Activated T-cell treated with anti-CD3 and anti-CD28 coated beads for 24 hours (primary cell): ENCODE measurements around the gene RBMS1.

Experiments used
- DNase-seq: peaks from one replicate; pipeline ENCODE4 v3.0.0-alpha.2; 2020; ENCODE audit warnings: low read depth

Gene RBMS1

DNA sequence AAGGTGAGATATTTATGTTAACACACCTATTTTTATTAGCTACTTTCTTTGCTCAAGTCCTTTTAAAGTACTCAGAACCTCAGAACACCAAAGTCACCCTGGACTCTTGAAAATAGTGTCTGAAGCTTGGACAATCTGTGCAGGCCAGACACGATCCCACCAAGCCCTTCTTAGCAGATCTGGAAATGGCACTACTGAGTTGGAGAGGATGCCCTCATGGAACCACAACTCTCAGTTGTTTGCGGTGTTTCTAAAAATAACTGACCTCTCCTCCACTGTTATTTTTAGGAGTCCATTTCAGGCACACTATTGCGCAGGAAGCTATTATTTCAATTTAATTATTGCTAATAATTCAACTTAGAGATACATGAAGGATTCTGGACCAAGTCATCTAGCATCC lies 190.1 kb downstream of the RBMS1 start:
- no peak for DNase-seq

DNA sequence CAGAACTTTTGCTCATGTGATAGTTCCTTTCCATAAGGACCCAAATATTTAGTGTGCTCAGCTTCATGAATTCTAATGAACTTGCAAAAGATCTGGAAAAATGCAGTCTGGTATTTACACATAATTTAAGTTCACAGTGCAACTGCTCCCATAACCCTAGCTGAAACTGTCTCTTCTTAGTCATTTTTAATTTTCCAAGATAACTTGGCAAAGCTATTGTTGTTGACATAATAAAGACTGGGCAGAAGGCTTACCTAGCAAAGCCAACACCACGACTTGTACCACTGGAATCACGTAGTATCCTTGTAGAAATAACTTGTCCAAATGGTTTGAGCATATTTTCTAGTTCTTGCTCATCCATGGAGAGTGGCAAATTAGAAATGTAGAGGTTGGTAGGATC lies 190.5 kb downstream of the RBMS1 start:
- DNase-seq: no peak

DNA sequence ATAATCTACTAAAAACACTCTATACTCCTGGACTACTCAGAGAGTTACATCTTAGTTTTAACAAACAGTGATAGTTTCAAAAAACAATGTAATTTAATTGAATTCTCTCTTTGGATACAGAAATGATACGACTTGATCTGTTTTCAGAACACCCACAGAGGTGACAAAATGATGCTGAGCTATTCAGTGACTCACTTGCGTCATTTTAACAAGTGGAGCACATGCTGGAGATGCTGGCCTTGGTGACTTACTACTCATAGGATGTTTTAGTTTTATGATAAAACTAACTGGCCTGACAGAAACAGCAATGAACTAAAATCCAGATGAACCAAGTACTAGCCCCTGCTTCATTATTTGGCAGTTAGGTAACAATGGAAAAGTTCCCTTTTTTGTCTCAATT lies 192.2 kb downstream of the RBMS1 start:
- DNase-seq: no peak

DNA sequence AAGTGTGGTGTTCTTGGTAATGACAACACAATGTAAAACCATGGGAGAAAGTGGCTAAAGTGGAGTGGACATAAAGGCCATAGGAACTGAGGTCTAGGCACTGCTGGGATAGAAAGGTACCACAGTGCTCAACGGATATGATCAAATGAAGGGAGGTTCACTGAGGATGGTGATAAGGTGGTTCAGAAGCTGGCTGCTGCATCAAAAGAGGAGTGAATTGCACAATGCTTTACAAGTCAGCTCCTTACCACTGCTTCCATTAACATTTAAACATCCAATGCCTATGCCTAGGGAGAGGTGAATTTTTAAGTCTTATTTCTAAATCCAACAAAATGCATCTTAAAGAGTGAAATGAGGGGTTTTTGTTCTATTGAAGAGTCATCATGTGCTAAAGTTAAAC lies 193.4 kb downstream of the RBMS1 start:
- no peak for DNase-seq

DNA sequence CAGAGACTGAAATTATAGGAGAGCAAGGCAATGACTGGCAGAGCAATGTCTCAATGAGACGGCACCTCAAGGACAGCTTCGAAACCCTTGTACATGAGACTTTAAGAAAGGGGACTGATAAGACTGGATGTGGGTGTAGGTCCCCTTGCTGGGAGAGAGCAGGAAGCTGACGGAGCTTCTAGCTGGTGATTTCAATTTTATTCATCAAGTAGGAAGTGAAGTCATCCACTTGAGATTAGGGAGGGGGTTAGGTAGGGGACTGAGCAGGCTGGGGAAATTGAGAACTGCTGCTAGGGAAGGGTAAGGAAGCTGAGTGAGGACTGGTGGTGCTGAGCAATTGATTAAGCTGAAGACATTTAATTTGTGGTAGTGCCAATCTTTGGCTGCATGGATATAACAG lies 194.1 kb downstream of the RBMS1 start:
- no peak for DNase-seq

DNA sequence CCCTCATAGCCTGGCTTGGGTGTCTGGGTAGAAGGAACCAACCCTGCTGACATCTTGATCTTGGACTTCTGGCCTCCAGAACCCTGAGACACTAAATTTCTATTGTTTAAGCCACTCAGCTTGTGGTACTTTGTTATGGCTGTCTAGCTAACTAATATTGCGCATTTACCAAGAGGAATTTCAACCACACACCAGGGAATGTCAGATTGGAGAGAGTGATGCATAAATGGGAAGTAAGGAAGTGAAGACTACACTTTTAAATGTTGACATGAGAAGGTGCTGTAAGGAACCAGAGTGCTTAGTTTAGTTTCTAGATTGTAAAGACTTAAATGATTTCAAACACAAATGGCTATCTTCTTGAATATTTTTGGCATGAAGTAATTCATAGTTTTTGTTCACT lies 194.6 kb downstream of the RBMS1 start:
- DNase-seq: no peak

DNA sequence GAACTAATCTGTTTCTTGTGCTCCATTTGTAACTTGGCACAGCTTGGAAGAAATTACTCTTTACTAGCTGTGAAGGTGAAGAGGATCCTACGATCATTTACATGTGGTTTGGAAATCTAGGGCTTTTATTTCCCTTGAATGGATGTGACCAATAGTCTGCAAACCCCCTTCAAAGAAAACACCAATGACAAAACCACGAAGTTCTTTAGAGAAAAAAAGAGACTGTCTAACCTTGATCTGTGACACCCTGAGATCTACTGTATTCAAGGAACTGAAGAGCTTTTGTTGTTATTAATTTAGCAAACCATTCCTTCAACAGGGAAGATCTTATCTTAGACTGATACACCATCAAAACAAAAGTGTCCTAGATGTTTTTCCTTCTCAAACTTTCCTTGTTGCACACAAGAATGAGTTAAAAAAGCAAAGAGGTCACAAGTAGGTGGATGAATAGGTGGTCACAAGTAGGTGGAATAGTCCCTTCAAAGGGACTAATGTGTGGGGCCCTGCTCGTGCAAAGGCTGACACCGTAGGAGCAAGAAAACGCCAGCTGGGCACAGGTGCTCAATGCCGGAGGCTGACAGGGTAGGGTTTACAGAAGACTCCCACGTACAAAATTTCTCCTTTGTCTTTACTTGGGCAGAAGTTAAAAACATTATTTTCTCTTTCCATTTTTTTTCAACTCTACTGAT lies 197.9 kb downstream of the RBMS1 start:
- no peak for DNase-seq

DNA sequence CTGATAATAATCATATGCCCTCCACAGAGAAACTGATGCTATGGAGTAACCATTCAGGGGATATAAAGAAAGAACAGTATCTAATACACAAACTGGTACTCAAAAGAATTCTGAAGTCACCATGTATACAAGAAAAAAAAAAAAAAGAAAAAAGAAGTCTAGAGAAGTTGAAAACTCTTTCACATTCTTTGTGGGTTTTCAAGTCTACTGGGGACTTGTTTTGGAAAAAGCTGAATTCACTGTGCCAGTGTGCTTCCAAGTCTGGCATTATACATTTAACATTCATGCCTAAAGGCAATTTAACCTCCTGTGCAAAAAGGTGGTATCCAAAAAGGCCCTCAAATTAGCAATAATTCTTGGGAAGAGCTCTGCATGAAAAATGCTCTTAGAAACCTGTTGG lies 198.7 kb downstream of the RBMS1 start:
- no peak for DNase-seq

DNA sequence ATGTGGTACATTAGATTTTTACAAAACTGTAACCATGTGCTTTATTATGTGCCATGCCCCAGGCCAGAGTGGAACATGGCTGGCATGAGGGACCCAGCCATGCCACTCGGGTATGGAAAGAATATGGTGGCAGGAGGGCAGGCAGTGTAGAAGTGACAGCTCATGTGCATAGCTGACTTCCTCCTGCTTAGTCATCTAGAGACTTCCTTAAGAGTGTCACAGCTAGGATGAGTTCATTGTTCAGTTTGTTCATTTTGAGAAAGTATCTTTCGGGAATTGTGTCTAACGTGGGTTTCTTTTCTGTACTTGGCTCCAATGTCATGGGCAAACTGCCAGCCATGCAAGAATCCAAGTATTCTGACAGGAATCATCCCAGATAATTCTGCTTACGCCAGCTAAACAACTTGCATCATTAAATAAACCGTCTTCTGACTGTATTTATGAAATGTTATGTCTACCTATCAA lies 199.2 kb downstream of the RBMS1 start:
- DNase-seq: peak; percentile 30

DNA sequence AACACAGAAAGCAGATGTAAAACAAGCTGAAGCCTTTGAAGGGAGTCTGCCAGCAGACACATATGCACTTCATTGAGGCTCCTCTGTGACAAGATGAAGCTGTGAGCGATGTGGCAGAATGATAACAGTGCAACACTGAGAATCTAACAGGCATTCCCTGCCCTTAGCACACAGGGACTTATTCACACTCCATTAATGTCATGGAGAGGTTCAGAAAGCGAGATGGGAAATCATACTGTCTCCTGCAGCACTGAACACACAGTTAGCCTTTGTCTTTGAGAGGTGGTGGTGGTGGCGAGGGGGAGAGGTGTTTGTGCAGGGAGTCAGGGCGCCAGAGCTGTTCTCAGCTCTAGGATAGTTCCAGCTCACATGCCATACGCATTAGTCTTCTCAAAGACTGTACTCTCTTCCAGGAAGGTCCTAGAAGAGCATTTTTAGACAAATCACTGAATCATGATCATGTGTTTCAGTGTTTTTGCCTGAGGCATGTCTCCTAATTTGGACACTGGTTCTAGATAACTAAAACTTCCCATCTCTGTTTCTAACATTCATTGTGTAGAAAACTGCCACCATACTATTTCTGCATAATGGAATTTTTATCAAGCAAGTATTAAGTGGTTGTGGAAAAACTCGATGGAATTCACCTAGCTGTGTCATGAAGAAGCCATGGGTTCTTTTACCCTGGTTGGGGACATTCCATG lies 200.1 kb downstream of the RBMS1 start:
- no peak for DNase-seq

DNA sequence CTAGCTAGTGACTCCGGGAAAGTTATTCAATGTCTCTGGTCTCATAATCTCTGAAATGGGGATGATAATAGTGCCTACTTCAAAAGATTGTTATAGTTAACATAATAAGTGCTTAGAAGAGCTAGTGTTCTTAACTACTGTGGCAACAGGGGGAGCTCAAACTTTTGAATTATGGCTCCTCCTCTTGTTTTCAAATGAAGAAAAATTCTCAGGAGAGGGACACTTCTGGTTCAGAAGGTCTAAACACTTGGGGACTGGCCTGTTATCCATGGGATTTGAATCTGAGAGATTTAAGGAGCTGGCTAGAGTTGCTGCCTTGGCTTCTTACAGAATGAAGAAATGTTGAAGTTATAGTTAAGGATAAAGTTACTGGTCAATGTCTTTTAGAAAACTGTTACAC lies 201.4 kb downstream of the RBMS1 start:
- DNase-seq: no peak

DNA sequence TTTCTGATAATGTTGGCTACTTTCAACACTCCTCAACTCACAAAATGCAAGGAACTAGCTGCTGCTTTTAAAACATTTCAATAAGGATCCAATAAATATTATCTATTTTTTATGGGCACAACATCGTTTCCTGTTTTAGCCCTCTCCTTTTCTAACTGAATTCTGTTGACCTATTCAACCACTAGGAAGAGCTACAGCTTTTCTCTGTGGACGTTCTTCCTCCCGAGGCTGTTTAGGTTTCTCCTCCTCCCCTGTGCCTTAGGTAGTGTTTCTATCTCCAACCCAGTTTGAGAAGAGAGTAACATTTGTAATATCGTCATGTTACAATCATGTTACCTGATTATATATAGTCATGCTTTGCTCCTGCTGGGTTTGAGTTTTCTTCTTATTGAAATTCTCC lies 202.2 kb downstream of the RBMS1 start:
- no peak for DNase-seq

DNA sequence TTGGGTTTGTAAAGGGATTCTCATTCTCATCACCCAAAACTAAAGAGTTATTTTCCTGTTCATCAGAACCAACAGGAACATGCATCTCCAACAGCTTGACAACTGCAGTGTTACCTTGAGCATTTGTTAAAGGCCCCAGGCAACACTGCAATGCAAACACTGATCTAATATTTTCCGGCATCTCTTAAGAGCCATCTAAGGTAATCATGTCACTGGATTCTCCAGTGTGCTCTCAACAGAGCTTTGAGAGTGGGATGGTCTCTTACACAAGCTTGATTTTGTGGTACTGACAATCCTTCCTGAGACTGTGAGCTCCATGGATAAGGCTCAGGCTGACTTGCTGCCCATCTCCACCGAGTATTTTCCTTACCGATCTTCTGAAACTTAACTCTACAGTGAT lies 203.0 kb downstream of the RBMS1 start:
- DNase-seq: no peak

DNA sequence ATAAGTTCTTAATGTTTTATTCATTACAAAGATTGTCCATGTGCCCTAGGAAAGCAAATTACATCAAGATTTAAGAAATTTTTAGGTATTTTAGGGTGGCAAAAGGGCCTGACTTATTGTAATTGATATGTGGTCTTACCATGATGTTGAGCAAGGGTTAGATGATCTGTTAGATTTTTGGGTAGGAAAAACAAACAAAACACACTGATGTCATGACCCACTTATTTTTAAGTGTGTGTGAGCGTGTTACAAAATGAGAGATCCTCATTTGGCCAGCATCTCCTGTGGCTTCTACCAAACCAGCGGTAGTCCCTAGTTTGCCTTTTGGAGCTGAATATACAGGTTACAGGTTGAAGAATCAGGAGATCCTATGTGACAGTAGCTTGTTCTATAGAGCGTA lies 203.8 kb downstream of the RBMS1 start:
- DNase-seq: no peak

DNA sequence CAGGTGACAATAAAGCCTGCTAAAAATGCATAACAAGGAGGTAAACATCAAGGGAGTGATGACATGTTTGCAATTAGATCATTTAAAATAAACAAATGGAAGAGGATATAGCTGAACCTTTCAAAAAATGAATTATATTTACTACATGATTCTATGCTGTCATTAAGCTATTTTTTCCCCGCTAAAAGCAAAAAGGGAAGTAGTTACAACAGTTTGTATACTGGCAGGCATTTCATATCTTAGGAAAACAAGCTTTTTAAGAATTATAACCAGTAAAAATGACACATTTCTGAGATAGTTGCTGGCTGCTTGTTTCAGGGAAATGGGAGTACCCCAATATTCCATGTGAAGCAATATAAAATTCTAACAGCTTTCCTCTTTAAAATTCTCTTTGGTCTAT lies 204.5 kb downstream of the RBMS1 start:
- DNase-seq: no peak

DNA sequence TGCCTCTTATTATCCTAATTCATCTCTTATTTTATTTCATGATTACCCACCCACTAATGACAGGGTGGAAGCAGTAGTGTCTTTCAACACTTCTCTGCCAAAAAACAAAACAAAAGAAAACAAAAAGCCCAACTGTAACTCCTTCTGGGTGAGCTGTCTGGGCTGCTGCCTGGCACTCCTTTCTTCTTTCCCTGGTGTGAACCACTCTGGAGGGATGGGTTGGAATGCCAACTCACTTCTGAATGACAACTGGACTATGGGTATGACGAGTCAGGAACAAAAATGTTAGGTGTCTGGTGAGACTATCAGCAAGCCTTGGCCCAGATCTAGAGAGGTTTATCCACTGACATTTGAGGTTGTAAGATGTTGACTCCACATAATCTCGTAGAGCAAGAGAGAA lies 205.3 kb downstream of the RBMS1 start:
- no peak for DNase-seq

DNA sequence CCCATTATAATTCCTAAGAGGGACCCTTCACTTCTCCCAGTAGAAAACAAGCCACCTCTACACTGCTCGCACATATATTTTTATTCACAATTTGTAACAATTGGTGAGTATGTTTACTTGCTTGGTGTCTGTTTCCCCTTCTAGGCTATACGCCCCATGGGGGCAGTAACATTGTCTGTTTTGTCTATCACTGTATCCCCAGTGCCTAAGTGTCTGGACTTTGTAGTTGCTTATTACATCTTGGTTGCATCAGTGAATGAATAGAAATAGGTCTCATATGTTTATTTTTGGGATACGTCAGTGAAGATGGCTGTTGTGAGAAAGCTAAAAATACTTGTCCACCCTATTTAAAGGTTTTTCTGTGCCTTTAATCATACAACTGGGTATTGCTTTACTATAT lies 206.1 kb downstream of the RBMS1 start:
- no peak for DNase-seq

DNA sequence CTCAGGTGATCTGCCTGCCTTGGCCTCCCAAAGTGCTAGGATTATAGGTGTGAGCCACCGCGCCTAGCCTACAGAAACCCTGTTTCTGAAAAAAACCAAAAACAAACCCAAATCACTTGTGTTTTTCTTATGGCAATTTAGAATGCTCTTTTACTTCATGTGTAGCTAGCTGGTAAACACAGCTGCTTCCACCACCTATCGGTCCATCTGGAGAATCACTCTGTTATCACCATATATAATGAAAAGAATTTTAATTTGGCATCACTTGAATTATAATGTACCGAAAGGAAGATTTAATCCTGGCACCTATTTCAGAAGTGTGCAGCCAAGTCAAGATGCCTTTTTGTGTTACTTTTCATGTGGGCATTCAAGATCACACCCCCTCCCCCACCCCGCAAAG lies 207.1 kb downstream of the RBMS1 start:
- no peak for DNase-seq

DNA sequence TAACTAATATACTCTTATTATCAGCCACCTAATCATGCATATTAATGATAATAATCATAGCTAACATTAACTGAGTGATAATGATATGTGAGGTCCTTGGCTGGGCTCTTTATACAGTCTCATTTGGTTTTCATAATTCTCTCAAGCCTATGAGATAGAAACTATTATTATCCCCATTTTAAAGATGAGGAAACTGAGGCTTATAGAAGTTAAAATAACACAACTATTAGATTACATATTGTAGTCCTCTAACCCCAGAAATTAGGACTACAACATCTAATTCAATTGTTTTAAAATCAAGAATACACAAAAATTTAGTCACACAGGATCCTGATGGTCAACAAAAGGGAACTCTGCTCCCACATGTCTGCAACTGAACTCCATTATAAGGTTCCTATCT lies 209.9 kb downstream of the RBMS1 start:
- DNase-seq: no peak

DNA sequence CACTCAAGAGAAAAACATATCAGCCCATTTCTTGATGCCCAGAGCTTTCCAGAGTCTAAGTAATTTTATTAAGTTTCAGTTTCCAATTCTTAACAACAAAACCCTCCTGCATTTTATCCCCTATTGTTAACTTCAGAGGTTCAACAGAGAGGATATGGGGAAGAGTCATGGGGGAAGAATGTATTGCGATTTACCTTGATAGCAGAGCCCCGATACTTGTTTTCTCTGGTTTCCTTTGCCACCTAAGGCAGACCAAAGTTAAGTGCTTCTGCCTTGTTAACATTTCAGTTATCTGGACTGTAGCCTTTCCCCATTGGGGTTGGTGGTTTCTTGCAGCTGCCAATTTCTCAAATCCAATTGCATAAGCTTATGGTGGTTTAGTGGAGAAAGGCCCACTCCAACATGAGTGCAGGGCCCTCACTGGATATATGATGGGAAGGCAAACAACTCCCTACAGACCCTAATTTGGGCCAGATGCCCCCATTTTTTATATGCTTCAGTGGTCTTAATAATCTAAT lies 211.5 kb downstream of the RBMS1 start:
- no peak for DNase-seq

DNA sequence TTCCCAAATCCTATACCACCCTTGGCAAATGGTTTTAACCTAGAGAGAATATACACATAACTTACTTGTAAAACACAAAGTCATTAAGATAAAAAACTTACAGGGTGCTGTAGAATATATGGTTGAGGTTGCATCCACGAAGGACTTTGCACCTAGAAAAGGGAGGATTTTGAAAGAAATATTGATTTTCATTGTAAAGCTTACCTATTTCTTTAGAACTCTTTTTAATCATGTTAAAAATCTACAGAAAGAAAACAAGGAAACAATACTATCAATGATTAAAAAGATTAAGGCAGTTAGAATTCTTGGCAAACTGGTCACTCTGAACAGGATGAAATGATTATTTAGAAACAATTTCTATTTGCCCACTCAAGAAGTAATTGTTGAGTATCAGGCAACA lies 212.4 kb downstream of the RBMS1 start:
- DNase-seq: no peak

DNA sequence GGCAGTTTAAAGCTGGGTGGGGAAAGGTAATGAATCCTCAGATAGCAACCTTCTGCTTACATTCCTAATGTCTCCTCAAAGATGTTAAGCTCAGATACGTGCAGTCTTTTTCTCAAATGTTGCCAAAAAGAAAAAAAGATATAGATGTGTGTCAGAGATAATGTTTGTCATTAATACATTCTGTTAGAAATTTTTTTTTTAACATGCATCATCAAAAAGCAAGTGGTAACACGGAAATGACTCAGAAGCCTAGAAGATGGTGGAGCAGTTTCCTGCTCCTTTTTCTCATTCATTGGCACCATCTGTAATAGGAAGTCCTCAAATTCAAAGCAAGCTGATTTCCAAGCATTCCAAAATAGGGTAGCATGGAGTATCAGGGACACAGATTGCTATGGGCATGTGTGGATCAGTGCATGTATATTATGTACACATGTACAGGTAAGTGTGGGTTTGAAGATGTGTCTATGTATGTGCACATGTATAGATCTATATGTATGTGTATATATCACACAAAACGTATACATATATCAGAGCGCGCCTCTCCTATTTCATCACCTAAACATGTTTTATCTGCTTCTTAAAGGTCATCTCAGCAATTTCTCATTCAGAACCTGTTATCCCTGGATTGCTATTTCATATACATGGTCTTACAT lies 213.7 kb downstream of the RBMS1 start:
- no peak for DNase-seq

DNA sequence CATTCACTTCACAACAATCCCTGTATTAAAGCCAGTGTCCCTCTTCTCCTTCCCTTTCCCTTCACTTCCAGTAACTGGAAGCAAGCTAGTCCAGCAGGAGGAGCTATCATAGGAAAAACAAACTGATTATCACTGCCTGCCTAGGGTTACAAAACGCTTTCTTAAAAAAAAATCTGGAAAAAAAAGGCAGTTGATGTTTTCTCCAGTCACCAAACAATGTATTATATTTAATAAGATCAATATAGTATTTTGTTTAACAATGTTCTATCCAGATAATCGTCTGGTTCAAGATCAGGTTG lies 214.8 kb downstream of the RBMS1 start:
- DNase-seq: no peak
